ENCODE results near the gene SYT1. TPM values are rescaled to one million over a fixed set of nuclear protein-coding genes. Genes with fewer than 3 reads are reported as not detected.

Gene SYT1
- total and polyA plus RNA-seq, 2 of the 8 experiments (the other 6 are each of a cell fraction or from before 2014, with no cell fraction given) = 11.0 to 34.6 TPM

DNA sequence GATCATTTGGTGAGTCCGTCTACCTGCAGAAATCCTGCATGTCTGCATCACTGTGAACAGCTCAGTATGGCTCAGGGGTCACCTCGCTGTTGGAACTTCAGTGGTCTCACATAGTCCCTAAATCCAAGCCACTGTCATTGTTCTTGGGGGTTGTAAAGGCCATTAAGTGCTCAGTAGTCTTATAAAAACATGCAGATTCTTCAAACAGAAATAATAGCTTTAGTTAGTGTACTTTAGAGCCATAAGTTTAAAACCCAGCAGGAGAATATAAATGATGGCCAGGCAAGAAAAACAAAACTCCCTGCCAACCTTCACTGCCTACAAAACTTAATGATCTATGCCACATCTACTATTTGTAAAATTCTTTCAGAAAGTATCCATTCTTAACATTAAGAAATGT lies 396.3 kb downstream of the SYT1 start:
- H3K23me2 ChIP-seq (ENCODE audit: low read depth, low read length) = no peaks in the 10 kb centered on the region
- H2AK5ac ChIP-seq (ENCODE audit: low read depth, low read length) = no peak overlapping the region
- no peak overlapping the region for H3K4me3 ChIP-seq (ENCODE audit: extremely low read depth in 1 of 4, insufficient read depth in 2 of 4, low read depth in 3 of 4, low read length in 4 of 4)
- no peak overlapping the region for H3K23ac ChIP-seq (ENCODE audit: insufficient read length)
- H2BK5ac ChIP-seq (ENCODE audit: low read depth, low read length) = no peak overlapping the region
- no peaks in the 10 kb centered on the region for H3K36me3 ChIP-seq (ENCODE audit: control insufficient read depth in 2 of 4, insufficient read depth in 4 of 4, low read length in 3 of 4)
- no peak overlapping the region for H2BK12ac ChIP-seq (ENCODE audit: low read depth, low read length)
- no peak overlapping the region for H3K56ac ChIP-seq (replicated peaks; ENCODE audit: insufficient read length, low read depth, low read length)
- no peaks in the 10 kb centered on the region for H3K79me2 ChIP-seq (ENCODE audit: control insufficient read depth in 1 of 2, insufficient read depth in 2 of 2, low read length in 2 of 2)
- peaks cover 0 to 1% (median 0%) of the 10 kb centered on the region in 4 experiments; a peak in 3 of 7 replicates for H3K27me3 ChIP-seq (replicated peaks in 1 of 4; ENCODE audit: control insufficient read depth in 3 of 4, extremely low read depth in 1 of 4, insufficient read depth in 3 of 4, low read length in 3 of 4)
- H3K9ac ChIP-seq (replicated peaks in 1 of 4; ENCODE audit: extremely low read depth in 1 of 4, low read depth in 3 of 4, low read length in 3 of 4) = no peak overlapping the region
- H2BK15ac ChIP-seq (ENCODE audit: low read length) = no peak overlapping the region
- H3K27ac ChIP-seq (ENCODE audit: low read depth, low read length) = no peak overlapping the region
- no peaks in the 10 kb centered on the region for H3K9me3 ChIP-seq (ENCODE audit: insufficient read depth in 2 of 2, low read depth in 1 of 2, low read length in 1 of 2)
- no peak overlapping the region for H3K18ac ChIP-seq (ENCODE audit: extremely low read depth, low read length)
- no peak overlapping the region for H3K14ac ChIP-seq (ENCODE audit: insufficient read length)
- H3K79me1 ChIP-seq (ENCODE audit: low read depth, low read length) = no peaks in the 10 kb centered on the region
- ChIA-PET POLR2A (ENCODE audit: partially characterized antibody) (no interaction called here), CTCF (ENCODE audit: partially characterized antibody) (interaction anchor here (0.8 to 0.9 kb wide), 2 partner anchors 12 to 16 kb away, joined by 3 to 4 read pairs; no protein-coding TSS in a partner anchor)
- no peak overlapping the region for H4K5ac ChIP-seq (ENCODE audit: insufficient read length, low read depth, low read length)
- H3K4me1 ChIP-seq (replicated peaks in 1 of 4; ENCODE audit: control insufficient read depth in 3 of 4, insufficient read depth in 4 of 4, low read length in 3 of 4) = no peaks in the 10 kb centered on the region
- 94% methylated on average over 2 of the region's 2 CpGs; no CpG with 5 or more reads in 1 of the 2 experiments for WGBS, 2 experiments (ENCODE audit: extremely low coverage in 1 of 2, insufficient coverage in 1 of 2, insufficient read length in 1 of 2, insufficient replicate concordance in 2 of 2, low coverage in 1 of 2, low lambda C conversion rate in 2 of 2, missing lambda C conversion rate in 1 of 2)
- no peak overlapping the region for H3K4ac ChIP-seq (replicated peaks; ENCODE audit: insufficient read length, low read depth, low read length)
- H2AFZ ChIP-seq (ENCODE audit: low read length) = no peak overlapping the region
- H4K20me1 ChIP-seq (replicated peaks in 1 of 2; ENCODE audit: control insufficient read depth in 1 of 2, insufficient read depth in 2 of 2, low read length in 2 of 2) = no peaks in the 10 kb centered on the region
- H3K4me2 ChIP-seq (ENCODE audit: insufficient read depth in 1 of 2, low read depth in 2 of 2, low read length in 2 of 2) = no peak overlapping the region
- no peak overlapping the region for H4K91ac ChIP-seq (replicated peaks; ENCODE audit: insufficient read length, low read length)
- DNase-seq (ENCODE audit: low read depth in 1 of 2, low spot score in 2 of 2) = no peak
- no peak overlapping the region for H2BK120ac ChIP-seq (replicated peaks; ENCODE audit: low read depth, low read length)
- no peak for FAIRE-seq
- H2BK20ac ChIP-seq (ENCODE audit: low read length) = no peak overlapping the region
- H4K8ac ChIP-seq (ENCODE audit: extremely low read depth, insufficient read depth, low read length) = no peak overlapping the region
- no peak for TF ChIP-seq KDM1A (IDR thresholded peaks at IDR 0.05; ENCODE audit: borderline replicate concordance, low read length)
- TF ChIP-seq POU5F1 (IDR thresholded peaks at IDR 0.05; ENCODE audit: low read depth, low read length) = no peak
- no peak for TF ChIP-seq HDAC2 (IDR thresholded peaks at IDR 0.05; ENCODE audit: borderline replicate concordance in 1 of 2, low read depth in 2 of 2, low read length in 2 of 2)
- no peak for TF ChIP-seq SUZ12 (IDR thresholded peaks at IDR 0.05; ENCODE audit: low read length)
- TF ChIP-seq JUN (IDR thresholded peaks at IDR 0.05; ENCODE audit: low read depth, low read length) = no peak
- no peak for TF ChIP-seq HDAC6 (IDR thresholded peaks at IDR 0.05; ENCODE audit: low read depth, low read length)
- TF ChIP-seq, protein P1, sequence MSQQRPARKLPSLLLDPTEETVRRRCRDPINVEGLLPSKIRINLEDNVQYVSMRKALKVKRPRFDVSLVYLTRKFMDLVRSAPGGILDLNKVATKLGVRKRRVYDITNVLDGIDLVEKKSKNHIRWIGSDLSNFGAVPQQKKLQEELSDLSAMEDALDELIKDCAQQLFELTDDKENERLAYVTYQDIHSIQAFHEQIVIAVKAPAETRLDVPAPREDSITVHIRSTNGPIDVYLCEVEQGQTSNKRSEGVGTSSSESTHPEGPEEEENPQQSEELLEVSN (IDR thresholded peaks at IDR 0.05) = no peak
- no peak for TF ChIP-seq ZNF274 (IDR thresholded peaks at IDR 0.05; ENCODE audit: borderline replicate concordance, extremely low read depth, low read length)
- TF ChIP-seq POLR2AphosphoS5 (IDR thresholded peaks at IDR 0.05; ENCODE audit: low read depth, low read length) = no peak
- no peak for TF ChIP-seq CEBPB (IDR thresholded peaks at IDR 0.05; ENCODE audit: low read depth, low read length)
- TF ChIP-seq JUND (IDR thresholded peaks at IDR 0.05; ENCODE audit: low read length) = no peak
- no peak for TF ChIP-seq SRF (IDR thresholded peaks at IDR 0.05; ENCODE audit: low read depth, low read length)
- no peak for TF ChIP-seq RAD21 (IDR thresholded peaks at IDR 0.05 in 1 of 2, conservative IDR thresholded peaks at IDR 0.05 in 1 of 2; ENCODE audit: low read depth in 2 of 2, low read length in 2 of 2)

Data from H1 (cell line).